WERI-Rb-1 (cell line): Measurements from ENCODE around the gene IL36RN.

Experiments
- DNase-seq: peaks from one replicate; pipeline ENCODE4 v3.0.0-alpha.2; 2020
- H3K27ac ChIP-seq: fragments of 250-450 bp; sonication (Bioruptor Pico); 2 replicates; pipeline ENCODE4 v1.5.1; 2020; ENCODE audit warnings: mild to moderate bottlenecking, moderate library complexity
- H3K27me3 ChIP-seq: fragments of 250-450 bp; sonication (Bioruptor Pico); 2 replicates; pipeline ENCODE4 v1.5.1; 2021; ENCODE audit warnings: mild to moderate bottlenecking, low read depth, moderate library complexity; ENCODE audit not compliant: insufficient read depth, severe bottlenecking
- H3K36me3 ChIP-seq: fragments of 250-450 bp; sonication (Bioruptor Pico); 2 replicates; pipeline ENCODE4 v1.5.1; 2020; ENCODE audit warnings: mild to moderate bottlenecking, moderate library complexity
- H3K4me3 ChIP-seq: 2 replicates; pipeline ENCODE4 v1.5.1; 2011; ENCODE audit warnings: low read depth, mild to moderate bottlenecking, control low read depth, low read length
- H3K9me3 ChIP-seq: fragments of 250-450 bp; sonication (Bioruptor Pico); 2 replicates; pipeline ENCODE4 v1.5.1; 2021; ENCODE audit warnings: mild to moderate bottlenecking, moderate library complexity; ENCODE audit not compliant: severe bottlenecking
- CTCF ChIP-seq: IDR thresholded peaks from 2 replicates; pipeline ENCODE4 v1.5.1; 2011; ENCODE audit warnings: low read depth, mild to moderate bottlenecking, control low read depth, inconsistent platforms, low read length

The IL36RN gene

GRCh38 chr2:113098041-113098440, 39.0 kb downstream of the IL36RN start:
- no peaks in the 10 kb centered on the region for H3K36me3 ChIP-seq
- H3K27me3 ChIP-seq, result no peaks in the 10 kb centered on the region
- peaks cover 27% of the 10 kb centered on the region for H3K9me3 ChIP-seq
- H3K4me3 ChIP-seq, result no peak overlapping the region
- DNase-seq, result no peak
- H3K27ac ChIP-seq, result no peak overlapping the region
- no peak for TF ChIP-seq CTCF

GRCh38 chr2:113098532-113098931, 39.5 kb downstream of the IL36RN start:
- no peak for DNase-seq
- H3K9me3 ChIP-seq, result peaks cover 27% of the 10 kb centered on the region
- no peak overlapping the region for H3K27ac ChIP-seq
- no peaks in the 10 kb centered on the region for H3K27me3 ChIP-seq
- H3K4me3 ChIP-seq, result no peak overlapping the region
- H3K36me3 ChIP-seq, result no peaks in the 10 kb centered on the region
- TF ChIP-seq CTCF, result no peak

GRCh38 chr2:113102133-113102532, 43.1 kb downstream of the IL36RN start:
- DNase-seq, result no peak
- Histone ChIP-seq H3K27me3 (no peaks in the 10 kb centered on the region), H3K27ac (no peak overlapping the region), H3K9me3 (peaks cover 13% of the 10 kb centered on the region), H3K4me3 (no peak overlapping the region), H3K36me3 (no peaks in the 10 kb centered on the region)
- no peak for TF ChIP-seq CTCF

GRCh38 chr2:113103277-113103676, 44.3 kb downstream of the IL36RN start:
- no peak for TF ChIP-seq CTCF
- peaks cover 6% of the 10 kb centered on the region for H3K9me3 ChIP-seq
- DNase-seq, result no peak
- no peak overlapping the region for H3K4me3 ChIP-seq
- H3K36me3 ChIP-seq, result no peaks in the 10 kb centered on the region
- H3K27me3 ChIP-seq, result no peaks in the 10 kb centered on the region
- no peak overlapping the region for H3K27ac ChIP-seq

- Histone ChIP-seq H3K27ac (no peak overlapping the region), H3K36me3 (no peaks in the 10 kb centered on the region), H3K9me3 (peaks cover 6% of the 10 kb centered on the region), H3K27me3 (no peaks in the 10 kb centered on the region), H3K4me3 (no peak overlapping the region)
- no peak for DNase-seq
- TF ChIP-seq CTCF, result no peak
Measured at GRCh38 chr2:113104054-113104611, 45.1 kb downstream of the IL36RN start.
